Hematopoietic multipotent progenitor cell (in vitro differentiated cells): Measurements from ENCODE around the gene ZNF579. TPM values are rescaled to one million over a fixed set of nuclear protein-coding genes. Genes with fewer than 3 reads are reported as not detected.
A peak's percentile ranks its signal among the peaks of the same experiment; 100 is the strongest.

Source experiments
- DNase-seq, 3 donors: peaks; one replicate each; pipeline ENCODE4 v3.0.0-alpha.2; 2011 to 2015; ENCODE audit warnings: low read depth in 2 of 3, low spot score in 2 of 3
- total RNA-seq: library from RNA; depleted of rRNA; stranded (reverse); fragments of >200 nt; gene quantifications from one replicate; pipeline ENCODE4 v1.2.3, GENCODE V29; 2012

Gene ZNF579
- total RNA-seq, 1 donor, result 7.0 TPM

- no peak for DNase-seq
Observed at GRCh38 chr19:55611983-55612645, 31.5 kb upstream of the ZNF579 start.

GRCh38 chr19:55611300-55611982 lies 30.8 kb upstream of the ZNF579 start:
- DNase-seq, result no peak

GRCh38 chr19:55609326-55609725 lies 28.7 kb upstream of the ZNF579 start:
- DNase-seq, result no peak

DNA sequence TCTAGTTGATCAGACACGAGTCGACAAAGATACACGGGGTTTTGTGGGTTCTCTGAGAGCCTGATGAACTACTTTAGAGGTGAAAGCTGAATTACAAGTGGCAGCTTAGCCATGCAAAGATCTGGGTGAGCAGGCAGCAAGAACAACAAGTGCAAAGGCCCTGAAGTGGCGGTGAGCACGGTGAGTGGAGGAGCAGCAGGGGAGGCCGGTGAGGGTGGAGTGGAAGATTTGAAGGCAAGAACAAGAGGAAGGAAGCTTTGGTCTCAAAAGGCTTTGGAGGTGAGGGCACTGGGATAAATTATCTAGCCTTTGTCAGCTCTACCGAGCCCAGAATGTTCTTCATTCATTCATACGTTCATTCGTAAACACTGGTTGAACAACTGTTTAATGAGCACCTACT lies 26.2 kb upstream of the ZNF579 start:
- DNase-seq, result no peak

GRCh38 chr19:55606471-55606787 lies 25.8 kb upstream of the ZNF579 start:
- no peak for DNase-seq

DNA sequence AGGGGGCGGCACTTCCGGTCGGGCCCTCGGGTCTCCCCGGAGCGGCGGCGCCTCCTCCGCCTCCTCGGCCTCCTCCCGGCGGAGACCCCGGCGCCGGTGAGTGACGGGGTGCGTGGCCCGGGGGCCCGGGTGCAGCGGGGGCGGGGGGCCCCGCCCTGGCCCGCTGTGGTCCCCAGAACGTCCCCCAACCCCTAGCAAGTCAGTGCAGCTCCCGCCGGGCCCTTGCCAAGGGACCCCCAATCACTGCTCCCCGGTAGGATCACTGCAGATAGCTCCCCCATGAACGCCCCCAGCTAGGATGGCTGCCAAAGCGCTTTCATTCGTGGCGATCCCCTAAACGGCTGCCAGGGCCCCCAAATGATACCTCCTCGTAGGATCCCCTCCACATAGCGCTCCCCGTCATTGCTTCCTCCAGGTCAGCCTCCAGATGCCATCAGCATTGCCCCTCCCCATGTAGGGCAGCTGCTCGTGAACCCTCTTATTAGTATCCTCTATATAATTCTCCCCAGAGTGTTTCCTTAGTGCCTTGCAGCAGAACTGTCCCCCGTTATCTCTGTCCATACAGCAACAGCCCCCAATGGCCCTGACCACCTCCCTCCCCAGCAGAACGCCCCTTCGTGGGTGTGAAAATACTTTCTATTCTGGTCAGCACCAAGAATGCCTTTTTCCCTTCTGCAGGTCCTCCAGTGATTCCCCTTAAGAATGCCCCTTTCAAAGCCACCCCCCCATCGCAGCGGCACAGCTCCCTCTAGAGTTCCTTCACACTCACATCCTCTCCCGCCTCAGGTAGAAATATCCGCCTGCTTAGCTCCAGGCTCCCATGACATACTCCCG lies 25.2 kb upstream of the ZNF579 start, which contains the start of gene ZNF865:
ZNF865 (plus strand) TSS at position 11 of the 834 bp plus-strand sequence. CDS start 7,972 bp downstream, outside the sequence.
- DNase-seq, result peak; percentile 58 to 82 (median 81)

DNA sequence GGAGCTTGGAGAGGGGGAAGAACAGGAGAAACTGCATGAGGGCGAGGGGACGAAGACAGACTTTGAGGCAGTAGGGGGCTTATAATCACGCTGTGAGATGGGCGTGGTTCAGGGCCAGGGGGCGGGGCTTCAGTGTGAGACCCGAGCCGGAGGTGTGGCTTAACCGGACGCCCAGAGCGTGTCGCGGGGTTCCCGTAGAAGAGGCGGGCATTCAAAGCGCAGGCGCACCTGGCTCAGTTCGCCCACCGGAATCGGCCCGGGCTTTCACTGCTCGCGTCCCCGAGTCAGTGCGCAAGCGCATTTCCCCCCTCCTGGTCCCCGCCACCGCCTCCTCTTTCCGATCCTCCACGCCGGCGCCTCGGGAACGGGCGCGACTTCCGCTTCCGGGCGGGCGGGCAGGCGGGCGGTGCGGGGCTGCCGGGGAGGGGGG lies 24.6 kb upstream of the ZNF579 start:
- peak; percentile 95 to 98 (median 97) for DNase-seq

DNA sequence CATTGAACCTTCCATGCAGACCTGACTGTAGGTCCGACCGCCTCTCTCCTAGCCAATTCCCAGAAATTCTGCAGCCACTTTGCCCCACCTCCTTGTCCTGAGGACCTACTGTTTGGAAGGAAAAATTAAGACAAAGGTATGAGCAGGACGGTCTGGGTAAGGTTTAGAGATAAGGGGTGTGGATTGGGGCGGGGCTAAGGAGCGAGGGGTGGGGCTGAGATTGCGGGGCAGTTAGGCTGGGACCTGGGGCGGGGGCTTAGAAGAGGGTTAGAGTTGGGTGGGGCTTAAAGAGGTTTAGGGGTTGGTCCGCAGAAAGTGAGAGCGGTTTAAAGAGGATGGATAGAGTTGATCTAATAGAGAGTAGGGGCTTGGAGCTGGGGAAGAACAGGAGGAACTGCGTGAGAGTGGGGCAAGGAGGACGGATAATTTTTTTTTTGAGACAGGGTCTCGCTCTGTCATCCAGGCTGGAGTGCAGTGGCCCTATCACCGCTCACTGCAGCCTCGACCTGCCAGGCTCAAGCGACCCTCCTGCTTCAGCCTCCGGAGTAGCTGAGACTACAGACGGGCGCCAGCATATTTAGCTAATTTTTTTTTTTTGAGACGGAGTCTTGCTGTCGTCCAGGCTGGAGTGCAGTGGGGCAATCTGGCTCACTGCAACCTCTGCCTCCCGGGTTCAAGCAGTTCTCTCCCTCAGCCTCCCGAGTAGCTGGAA lies 23.1 kb upstream of the ZNF579 start:
- no peak for DNase-seq

DNA sequence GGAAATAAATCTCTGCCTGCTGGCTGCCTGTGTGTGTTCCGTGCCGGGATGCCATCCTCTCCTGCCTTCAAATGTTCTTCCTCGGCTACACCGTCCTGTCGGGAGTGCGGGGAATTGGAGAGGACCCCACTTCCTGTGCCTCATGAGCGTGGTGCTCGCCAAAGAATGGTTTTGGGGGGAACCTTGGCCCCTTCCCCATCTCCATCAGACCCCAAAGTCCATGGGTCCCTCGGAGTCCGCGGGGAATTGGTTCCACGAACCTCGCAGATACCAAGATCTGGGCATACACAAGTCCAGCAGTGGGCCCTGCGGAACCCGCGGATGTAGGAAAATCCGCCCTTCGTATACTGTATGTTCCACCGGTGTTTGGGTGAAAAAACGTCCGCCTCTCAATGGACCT lies 22.5 kb upstream of the ZNF579 start:
- no peak for DNase-seq

DNA sequence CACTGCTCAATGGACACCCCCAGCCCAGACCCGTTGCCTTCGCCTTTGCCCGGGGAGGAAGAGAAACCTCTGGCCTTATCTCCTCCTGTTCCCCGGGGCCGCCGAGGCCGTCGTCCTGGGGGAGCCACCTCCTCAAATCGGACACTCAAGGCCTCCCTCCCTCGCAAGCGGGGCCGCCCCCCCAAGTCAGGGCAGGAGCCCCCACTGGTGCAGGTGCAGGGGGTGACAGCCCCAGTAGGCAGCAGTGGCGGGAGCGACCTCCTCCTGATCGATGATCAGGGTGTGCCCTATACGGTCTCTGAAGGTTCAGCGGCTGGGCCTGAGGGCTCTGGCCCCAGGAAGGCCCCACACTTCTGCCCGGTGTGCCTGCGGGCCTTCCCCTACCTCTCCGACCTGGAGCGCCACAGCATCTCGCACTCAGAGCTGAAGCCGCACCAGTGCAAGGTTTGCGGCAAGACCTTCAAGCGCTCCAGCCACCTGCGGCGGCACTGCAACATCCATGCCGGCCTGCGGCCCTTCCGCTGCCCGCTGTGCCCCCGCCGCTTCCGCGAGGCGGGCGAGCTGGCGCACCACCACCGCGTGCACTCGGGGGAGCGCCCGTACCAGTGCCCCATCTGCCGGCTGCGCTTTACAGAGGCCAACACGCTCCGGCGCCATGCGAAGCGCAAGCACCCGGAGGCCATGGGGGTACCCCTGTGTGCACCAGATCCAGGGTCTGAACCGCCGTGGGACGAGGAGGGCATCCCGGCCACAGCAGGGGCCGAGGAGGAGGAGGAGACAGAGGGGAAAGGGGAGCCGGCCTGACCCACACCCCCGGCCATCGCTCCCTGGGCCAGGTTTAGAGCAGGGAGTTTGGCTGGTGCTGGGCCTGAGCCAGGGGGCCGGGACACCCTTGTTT lies 21.7 kb upstream of the ZNF579 start:
- no peak for DNase-seq

DNA sequence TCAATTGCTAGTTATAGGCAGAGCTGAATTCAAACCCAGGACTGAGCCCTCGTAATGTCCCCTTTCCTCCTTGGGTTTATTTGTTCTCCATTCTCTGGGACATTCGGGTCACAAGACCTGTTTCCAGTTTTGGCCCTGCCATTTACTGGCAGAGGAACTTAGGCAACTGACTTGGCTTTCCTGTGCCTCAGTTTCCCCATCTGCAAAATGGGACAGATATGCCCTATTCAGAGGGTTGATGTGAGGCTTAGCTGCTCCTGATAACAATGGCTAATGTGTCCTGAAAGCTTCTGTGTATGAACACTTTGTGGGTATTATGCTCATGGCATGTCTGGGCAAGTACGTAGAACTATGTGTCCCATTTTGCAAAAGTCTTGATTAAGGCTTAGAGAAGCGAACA lies 20.4 kb upstream of the ZNF579 start:
- no peak for DNase-seq

GRCh38 chr19:55600662-55601028 lies 20.0 kb upstream of the ZNF579 start:
- no peak for DNase-seq

GRCh38 chr19:55599842-55600661 lies 19.4 kb upstream of the ZNF579 start, which contains the start of gene ZNF524:
TSS of gene ZNF524 (plus strand) at chr19:55600288. CDS start at chr19:55602113, 1,825 bp downstream.
- peak; percentile 84 to 95 (median 94) for DNase-seq

GRCh38 chr19:55599468-55599841 lies 18.8 kb upstream of the ZNF579 start, which contains the start of gene FIZ1:
TSS of gene FIZ1 (minus strand) at chr19:55599517. CDS start at chr19:55597865, 1,652 bp downstream.
- peak; percentile 94 to 100 (median 99) for DNase-seq

DNA sequence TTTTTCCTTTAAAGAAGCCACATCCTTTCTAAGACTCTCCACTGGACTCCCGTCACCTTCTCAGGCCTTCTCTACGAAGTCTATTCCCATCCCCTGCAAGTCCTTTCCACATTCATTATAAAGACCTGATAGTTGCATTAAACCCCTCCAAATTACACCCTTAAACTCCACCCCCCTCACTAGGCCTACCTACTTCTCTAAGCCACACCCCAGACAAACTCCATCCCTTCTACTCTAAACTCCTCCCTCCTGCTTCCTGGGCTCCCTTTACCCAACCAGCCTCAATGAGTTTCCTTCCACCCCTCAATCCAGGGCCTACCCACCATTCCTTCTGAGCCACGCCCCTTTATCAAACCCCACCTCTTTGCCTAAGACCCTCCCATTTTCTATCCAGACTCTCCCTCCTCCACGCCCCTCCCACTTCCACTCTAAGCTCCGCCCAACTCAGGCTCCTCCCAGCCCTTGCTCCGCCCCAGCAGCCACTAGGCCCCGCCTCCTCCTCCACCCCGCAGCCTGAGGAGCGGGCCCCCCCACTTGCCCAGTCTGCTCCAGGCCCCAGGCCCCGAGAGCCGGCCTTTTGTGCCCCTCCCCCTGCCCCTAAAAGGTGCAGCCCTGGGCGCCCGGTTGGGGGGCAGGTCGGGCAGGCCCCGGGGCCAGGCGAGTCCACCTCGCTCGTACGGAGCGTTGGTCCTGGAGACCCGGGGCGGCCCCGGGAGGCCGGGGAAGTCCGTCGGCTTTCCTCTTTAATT lies 18.2 kb upstream of the ZNF579 start:
- peak; percentile 82 to 97 (median 95) for DNase-seq

- no peak for DNase-seq
Observed at GRCh38 chr19:55598034-55598433, 17.4 kb upstream of the ZNF579 start.

- no peak for DNase-seq
Observed at GRCh38 chr19:55597501-55597921, 16.9 kb upstream of the ZNF579 start.

DNA sequence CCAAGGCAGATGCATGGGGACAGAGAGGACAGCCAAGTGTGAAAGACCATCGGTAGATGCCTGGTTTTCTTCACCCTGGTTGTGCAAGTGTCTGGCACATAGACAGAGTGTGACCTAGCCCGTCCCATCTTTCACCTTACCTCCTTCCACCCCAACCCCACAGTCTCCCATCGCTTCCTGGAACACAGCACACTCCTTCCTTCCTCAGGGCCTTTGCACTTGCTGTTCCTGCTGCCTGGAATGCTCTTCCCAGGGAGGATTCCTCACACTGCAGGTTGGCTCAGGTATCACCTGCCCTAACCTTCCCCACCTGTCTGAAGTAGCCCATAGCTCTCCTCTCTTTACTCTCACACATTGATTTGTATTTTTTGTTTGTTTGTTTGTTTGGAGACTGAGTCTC lies 15.7 kb upstream of the ZNF579 start:
- DNase-seq, result no peak
